DND-41 (cell line): ENCODE data around the gene HNRNPH2.

Experiments used
- ATAC-seq: fragments of 200-7000 bp; cut with Tn5 transposase; 3 replicates; pipeline ENCODE4 v1.9.1; 2021; ENCODE audit warnings: low read depth; ENCODE audit not compliant: insufficient read depth
- DNase-seq: peaks from one replicate; pipeline ENCODE4 v3.0.0-alpha.2; 2020
- H2AFZ ChIP-seq: 2 replicates; pipeline ENCODE4 v1.6.0; 2012; ENCODE audit warnings: low read depth, low read length
- H3K27ac ChIP-seq: 2 replicates; pipeline ENCODE4 v1.5.1; 2012; ENCODE audit warnings: low read length, inconsistent platforms
- H3K27me3 ChIP-seq: fragments of 200-600 bp; sonication (generic); 2 replicates; pipeline ENCODE4 v1.6.0; 2012; ENCODE audit warnings: low read length, mild to moderate bottlenecking, inconsistent platforms; ENCODE audit not compliant: insufficient read depth, poor library complexity
- H3K36me3 ChIP-seq: 2 replicates; pipeline ENCODE4 v1.5.1; 2012; ENCODE audit warnings: low read length, inconsistent platforms; ENCODE audit not compliant: insufficient read depth
- H3K4me1 ChIP-seq: 2 replicates; pipeline ENCODE4 v1.5.1; 2012; ENCODE audit warnings: mild to moderate bottlenecking, low read length; ENCODE audit not compliant: insufficient read depth
- H3K4me2 ChIP-seq: 2 replicates; pipeline ENCODE4 v1.6.0; 2012; ENCODE audit warnings: mild to moderate bottlenecking, moderate library complexity, low read length, inconsistent platforms; ENCODE audit not compliant: insufficient read depth
- H3K4me3 ChIP-seq, 2 experiments: fragments of 200-600 bp in 1 of 2; shearing (Covaris generic) in 1 of 2; 2 replicates each; pipeline ENCODE4 v1.5.1; 2012 to 2016; ENCODE audit warnings: inconsistent platforms in 2 of 2, low read length in 2 of 2, mild to moderate bottlenecking in 2 of 2, low read depth in 1 of 2, moderate library complexity in 1 of 2
- H3K79me2 ChIP-seq: 2 replicates; pipeline ENCODE4 v1.6.0; 2012; ENCODE audit warnings: low read length, inconsistent platforms; ENCODE audit not compliant: insufficient read depth
- H3K9ac ChIP-seq: 2 replicates; pipeline ENCODE4 v1.6.0; 2012; ENCODE audit warnings: low read depth, mild to moderate bottlenecking, inconsistent platforms, low read length, moderate library complexity
- H3K9me3 ChIP-seq: 2 replicates; pipeline ENCODE4 v1.5.1; 2012; ENCODE audit warnings: low read length, moderate library complexity, mild to moderate bottlenecking, inconsistent platforms; ENCODE audit not compliant: insufficient read depth, severe bottlenecking
- H4K20me1 ChIP-seq: 2 replicates; pipeline ENCODE4 v1.6.0; 2012; ENCODE audit warnings: low read length; ENCODE audit not compliant: insufficient read depth
- CTCF ChIP-seq: IDR thresholded peaks from 2 replicates; pipeline ENCODE4 v1.5.1; 2012; ENCODE audit warnings: borderline replicate concordance, low read length, moderate library complexity, mild to moderate bottlenecking; ENCODE audit not compliant: poor library complexity, severe bottlenecking; ENCODE audit errors: extremely low read depth
- EZH2 ChIP-seq: IDR thresholded peaks from 3 replicates; pipeline ENCODE4 v1.6.1; 2012; ENCODE audit warnings: borderline replicate concordance, low read depth, mild to moderate bottlenecking, moderate library complexity, low read length, inconsistent platforms; ENCODE audit not compliant: severe bottlenecking

The HNRNPH2 gene

GRCh38 chrX:101369687-101370086, 38.3 kb upstream of the HNRNPH2 start:
- ATAC-seq = no peak
- no peaks in the 10 kb centered on the region for H3K36me3 ChIP-seq

GRCh38 chrX:101370888-101371504, 37.0 kb upstream of the HNRNPH2 start:
- no peak overlapping the region for H3K4me3 ChIP-seq
- no peaks in the 10 kb centered on the region for H3K36me3 ChIP-seq
- DNase-seq (no peak), ATAC-seq (no peak)
- no peaks in the 10 kb centered on the region for H3K79me2 ChIP-seq
- no peaks in the 10 kb centered on the region for H3K27me3 ChIP-seq
- no peak overlapping the region for H3K4me2 ChIP-seq
- H3K27ac ChIP-seq = no peak overlapping the region
- no peak for TF ChIP-seq EZH2
- TF ChIP-seq CTCF = no peak
- H2AFZ ChIP-seq = no peak overlapping the region
- no peaks in the 10 kb centered on the region for H4K20me1 ChIP-seq
- H3K4me1 ChIP-seq = no peaks in the 10 kb centered on the region
- no peaks in the 10 kb centered on the region for H3K9me3 ChIP-seq
- H3K9ac ChIP-seq = no peak overlapping the region

More at GRCh38 chrX:101369687-101370086, 38.3 kb upstream of the HNRNPH2 start:
- Histone ChIP-seq H3K79me2 (no peaks in the 10 kb centered on the region), H3K9ac (no peak overlapping the region), H3K9me3 (no peaks in the 10 kb centered on the region), H2AFZ (no peak overlapping the region), H3K27ac (no peak overlapping the region), H3K27me3 (no peaks in the 10 kb centered on the region), H3K4me2 (no peak overlapping the region), H4K20me1 (no peaks in the 10 kb centered on the region), H3K4me3 (no peak overlapping the region), H3K4me1 (no peaks in the 10 kb centered on the region)
- TF ChIP-seq CTCF = no peak
- TF ChIP-seq EZH2 = no peak
- DNase-seq = no peak

GRCh38 chrX:101377547-101377946, 30.5 kb upstream of the HNRNPH2 start:
- Histone ChIP-seq H4K20me1 (no peaks in the 10 kb centered on the region), H3K4me3 (no peak overlapping the region), H3K9me3 (no peaks in the 10 kb centered on the region), H3K4me2 (no peak overlapping the region), H2AFZ (no peak overlapping the region), H3K36me3 (no peaks in the 10 kb centered on the region), H3K9ac (no peak overlapping the region), H3K27me3 (no peaks in the 10 kb centered on the region), H3K27ac (no peak overlapping the region), H3K4me1 (no peaks in the 10 kb centered on the region), H3K79me2 (no peaks in the 10 kb centered on the region)
- TF ChIP-seq EZH2 = no peak
- no peak for TF ChIP-seq CTCF
- DNase-seq (no peak), ATAC-seq (no peak)
